GM19023 (cell line): ENCODE results near the gene PTPRN2.

Source experiments
- ATAC-seq: cut with Tn5 transposase; IDR thresholded peaks from one replicate; pipeline ENCODE4 v1.9.1; 2021; ENCODE audit warnings: mild to moderate bottlenecking, moderate library complexity; ENCODE audit not compliant: unreplicated experiment

Gene PTPRN2

DNA sequence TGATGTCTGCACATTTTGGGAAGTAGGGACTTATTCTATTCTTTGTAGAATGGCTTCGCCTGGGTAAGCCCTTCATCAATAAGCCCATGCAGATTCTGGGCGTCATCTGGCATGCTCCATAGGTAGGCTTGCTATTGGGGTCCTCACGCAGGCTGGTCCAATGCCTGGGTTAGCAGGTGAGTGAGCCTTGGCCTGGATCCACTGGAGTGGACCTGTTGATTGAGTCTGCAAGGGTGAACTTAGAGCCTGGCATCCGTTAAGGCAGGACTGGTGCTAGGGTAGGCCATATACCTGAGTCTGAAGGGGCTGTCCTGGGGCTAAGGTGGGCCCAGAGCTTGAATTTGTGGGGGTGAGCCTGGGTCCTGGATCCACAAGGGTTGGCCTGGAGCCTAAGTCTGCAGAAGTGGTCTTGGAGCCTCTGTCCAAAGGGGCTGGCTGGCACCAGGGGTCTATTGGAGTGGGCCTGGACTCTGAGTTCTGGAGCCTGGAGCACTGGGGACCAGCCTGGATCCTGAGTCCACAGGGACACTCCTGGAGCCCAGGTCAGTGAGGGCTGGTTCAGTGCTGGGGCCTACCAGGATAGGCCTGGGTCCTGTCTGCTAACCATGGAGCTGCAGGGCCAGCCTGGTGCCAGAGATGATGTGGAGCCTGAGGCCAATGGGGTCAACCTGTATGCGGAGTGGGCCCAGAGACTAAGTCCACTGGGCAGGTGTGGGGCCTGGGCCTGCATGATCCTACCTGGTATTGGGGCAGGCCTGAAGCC lies 297.7 kb downstream of the PTPRN2 start:
- no peak for ATAC-seq

DNA sequence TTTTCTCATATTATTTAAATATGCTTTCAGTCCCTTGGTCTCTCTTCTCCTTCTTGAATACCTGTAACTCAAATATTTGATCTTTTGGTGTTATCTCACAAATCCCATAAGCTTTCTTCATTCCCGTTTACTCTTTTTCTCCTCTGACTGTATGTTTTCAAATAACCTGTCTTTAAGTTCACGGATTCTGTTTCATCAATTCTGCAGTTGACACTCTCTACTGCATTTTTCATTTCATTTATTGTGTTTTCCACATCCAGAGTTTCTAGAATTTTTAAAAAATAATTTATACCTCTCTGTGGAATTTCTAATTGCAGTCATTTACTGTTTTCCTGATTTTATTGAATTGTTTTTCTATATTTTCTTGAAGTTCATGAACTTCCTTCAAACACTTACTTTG lies 298.4 kb downstream of the PTPRN2 start:
- no peak for ATAC-seq

DNA sequence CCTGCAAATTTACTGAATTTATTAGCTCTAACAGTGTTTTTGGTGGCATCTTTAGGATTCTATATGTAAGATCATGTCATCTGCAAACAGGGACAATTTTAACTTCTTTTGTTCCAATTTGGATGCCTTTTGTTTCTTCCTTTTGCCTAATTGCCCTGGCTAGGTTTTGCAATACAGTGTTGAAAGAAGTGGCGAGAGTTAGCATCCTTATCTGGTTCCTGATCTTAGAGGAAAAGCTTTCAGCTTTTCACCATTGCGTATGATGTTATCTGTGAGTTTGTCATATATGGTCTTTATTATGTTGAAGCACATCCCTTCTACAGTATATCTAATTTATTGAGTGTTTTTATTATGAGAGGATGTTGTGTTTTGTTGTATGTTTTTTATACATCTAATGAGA lies 301.4 kb downstream of the PTPRN2 start:
- ATAC-seq = no peak

DNA sequence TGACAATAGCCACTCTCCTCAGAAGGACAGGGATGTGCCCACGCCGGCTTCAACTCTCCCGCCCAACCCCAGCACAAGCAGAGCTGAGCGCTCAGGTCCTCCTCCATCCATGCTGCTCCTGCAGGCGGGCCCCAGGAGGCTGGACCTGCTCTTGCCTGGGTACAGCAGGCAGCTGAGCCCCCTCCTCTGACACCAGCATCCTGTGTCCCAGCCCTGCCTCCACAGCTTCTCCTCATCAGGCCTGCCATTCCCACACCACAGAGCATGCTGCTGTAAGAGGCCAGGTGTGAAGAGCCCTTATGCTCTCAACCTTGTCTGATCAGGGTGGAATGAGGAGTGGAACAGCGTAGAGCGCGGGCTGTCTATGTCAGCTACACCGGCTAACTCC lies 302.2 kb downstream of the PTPRN2 start:
- no peak for ATAC-seq

DNA sequence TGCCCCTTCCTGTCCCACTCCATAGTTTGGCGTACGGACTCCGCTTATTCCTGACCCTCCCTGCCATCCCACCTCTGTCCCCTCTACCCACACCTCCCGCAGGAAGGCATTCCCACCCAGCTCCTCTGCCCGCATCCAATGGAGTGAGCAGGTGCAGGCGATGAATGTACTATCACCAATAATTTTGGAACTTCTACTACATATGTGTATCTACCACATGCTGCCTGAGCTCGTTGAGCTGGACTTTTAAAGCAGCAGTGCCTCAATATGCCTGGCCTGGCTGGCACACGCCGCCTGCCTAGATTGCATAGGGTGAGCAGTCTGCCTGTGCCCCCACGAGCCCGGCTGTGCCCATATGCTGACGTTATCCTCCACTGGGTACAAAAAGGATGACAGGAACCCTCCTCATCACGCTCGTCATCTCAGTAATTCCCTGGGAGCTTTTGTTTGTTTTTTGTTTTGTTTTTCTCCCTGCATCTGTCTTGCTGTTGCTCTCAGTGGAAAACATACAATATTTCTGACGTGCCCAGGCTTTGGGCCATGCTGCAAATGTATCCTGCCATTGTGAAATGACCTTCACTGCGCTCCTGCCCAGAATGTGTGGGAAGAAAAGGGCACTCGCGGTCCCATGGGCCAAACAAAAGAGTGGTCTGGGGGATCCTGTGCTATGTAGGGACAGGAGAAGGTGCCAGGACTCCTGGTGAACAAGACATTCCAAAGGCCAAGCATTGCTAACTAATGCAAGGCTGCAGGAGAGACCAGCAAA lies 302.8 kb downstream of the PTPRN2 start:
- no peak for ATAC-seq

DNA sequence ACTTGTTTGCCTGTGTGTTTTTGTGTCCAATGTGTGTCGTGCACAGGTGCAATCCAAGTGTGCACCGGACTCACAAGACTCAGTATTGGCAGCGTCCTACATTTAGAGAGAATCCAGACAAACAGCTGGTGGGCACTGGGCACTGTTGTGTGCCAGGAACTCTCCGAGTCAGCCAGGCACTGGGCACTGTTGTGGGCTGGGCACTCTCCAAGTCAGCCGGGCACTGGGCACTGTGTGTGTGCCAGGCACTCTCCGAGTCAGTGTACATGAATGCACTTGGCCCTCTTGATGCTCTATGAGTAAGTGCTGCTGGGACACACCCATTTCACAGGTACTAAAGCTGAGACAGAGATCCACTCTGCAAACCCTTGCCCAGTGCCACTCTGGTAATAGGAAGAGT lies 303.5 kb downstream of the PTPRN2 start:
- no peak for ATAC-seq

DNA sequence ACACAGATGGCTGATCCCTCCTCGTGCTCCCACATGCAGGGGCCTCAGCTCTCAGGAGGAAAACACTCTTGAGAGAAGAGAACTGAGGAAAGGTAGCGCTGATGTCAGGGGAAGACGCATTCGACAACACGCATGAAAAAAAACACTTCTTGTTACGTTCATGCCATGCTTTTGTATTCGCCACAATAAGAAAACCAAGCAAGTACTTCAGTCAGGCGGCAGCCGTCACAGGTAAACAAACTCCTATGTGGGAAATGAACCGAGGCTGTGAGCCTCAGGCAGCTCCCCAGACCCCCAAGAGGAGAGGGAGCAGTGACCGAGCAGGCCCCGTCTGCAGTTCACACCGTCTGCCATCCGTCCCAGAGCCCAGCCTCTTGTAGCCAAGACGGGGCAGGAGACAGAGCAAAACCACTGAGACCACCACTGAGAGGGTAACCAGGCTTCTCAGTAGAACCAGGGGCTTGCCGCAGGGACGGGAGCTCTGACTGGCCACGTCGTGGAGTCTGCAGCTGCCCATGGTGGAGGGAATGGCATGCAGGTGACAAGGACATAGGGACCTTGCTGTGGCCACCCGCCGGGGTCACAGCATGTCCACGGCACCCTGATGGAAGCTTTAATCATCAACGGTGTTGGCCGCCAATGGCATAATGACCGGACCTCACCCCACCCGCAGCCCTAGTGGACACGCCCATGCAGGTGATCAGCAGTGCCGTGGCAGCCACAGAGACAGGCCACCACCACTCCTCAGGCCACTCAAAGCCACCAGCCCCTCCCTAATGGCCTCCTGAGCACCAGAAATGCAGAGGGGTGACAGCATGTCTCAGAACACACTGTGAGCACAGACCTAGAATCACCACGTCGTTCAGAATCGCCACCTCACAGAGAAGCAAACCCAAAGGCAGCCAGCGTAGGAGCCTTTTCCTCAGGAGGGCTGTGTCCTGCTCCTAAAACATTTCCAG lies 304.3 kb downstream of the PTPRN2 start:
- ATAC-seq = no peak

DNA sequence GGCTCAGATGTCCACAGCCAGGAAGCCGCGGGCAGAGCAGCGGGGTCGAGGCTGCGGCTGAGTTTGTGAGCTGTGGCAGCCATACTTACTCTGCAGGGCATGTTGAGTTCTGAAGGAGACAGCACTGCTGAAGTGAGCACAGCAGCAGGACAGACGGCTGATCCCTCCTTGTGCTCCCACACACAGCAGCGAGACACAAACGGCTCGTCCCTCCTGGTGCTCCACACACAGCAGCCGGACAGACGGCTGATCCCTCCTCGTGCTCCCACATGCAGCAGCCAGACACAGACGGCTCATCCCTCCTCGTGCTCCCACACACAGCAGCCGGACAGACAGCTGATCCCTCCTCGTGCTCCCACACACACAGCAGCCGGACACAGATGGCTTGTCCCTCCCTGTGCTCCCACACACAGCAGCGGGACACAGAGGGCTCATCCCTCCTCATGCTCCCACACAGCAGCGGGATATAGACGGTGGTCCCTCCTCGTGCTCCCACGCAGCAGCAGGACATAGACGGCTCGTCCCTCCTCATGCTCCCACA lies 305.1 kb downstream of the PTPRN2 start:
- no peak for ATAC-seq

DNA sequence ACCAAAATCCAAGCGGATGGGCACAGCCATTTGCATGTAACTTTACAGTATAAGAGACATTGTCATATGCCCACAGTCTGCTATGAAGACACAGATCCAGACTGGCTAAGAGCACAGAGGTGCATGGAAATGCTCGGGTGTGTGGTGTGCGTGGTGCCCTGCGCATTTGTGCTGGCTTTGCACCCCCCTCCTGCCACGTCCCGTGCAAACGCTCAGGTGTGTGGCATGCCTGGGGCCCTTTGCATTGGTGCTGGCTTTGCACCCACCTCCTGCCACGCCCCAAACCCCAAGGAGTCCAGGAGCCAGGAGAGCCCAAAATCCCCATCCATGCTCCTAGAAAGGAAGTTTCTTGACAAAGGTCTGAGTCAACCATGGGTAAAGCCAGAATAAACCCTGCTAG lies 306.2 kb downstream of the PTPRN2 start:
- ATAC-seq = no peak

DNA sequence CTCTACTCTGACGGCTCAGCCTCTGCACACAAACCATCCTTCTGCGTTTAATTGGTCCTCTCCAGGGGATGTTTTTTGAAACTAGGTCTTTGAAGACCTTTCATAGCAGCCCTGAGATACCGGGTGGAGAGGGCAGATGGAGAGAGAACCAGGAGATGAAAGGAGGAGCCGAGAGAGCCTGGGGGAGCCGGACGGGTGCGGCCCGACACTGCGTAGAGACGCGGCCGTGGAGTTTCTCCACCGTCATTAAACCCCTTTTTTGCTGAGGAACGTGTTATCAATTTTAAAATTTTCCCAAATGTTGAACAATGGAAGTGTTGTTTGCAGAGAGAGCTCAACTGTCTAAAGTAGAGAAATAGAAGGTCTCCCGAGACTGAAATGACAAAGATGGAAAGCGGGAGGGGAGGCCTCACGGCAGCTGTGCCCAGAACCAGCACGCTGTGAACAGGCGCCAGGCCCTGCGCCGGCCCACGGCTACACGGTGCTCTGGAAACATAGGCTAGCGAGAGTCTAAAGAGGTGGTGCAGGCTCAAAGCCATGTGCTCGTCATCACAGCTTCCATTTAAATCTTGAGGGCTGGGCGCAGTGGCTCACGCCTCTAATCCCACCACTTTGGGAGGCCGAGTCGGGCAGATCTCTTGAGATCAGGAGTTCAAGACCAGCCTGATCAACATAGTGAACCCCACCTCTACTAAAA lies 307.0 kb downstream of the PTPRN2 start:
- ATAC-seq = no peak

DNA sequence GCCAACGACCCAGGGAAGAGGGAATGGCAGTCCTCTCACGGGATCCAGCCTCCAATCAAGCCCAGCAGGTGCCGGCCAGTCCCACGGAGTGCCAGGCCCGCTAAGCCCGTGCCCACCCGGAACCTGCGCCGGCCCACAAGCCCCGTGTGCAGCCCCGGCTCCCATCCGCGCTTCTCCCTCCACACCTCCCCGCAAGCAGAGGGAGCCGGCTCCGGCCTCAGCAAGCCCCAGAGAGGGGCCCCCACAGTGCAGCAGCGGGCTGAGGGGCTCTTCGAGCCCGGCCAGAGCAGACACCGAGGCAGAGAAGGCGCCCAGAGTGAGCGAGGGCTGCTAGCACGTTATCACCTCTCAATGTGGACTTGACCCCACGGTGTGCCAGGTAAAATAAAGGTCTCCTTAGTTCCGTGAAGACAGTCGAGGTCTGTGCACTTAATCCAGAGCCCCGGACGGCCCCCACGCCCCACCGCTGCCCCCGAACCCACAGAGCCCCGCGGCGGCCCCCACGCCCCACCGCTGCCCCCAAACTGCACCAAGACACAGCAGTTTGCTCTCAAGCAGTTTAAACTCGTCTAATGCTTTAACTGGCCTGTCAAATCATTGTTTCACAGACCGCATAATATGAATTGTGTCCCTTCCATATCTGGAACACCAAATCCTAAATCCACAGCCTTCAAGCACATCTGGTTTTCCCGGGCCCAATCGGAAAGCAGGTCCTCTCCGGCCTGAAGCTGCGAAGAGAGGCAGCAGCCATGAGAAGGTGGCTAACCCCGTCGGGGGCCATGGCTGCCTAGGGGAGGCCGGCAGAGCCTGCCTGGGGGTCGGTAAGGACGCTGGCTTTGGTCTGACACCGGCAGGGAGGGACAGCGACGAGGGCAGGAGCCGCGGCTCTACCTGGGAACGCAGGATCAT lies 307.8 kb downstream of the PTPRN2 start:
- no peak for ATAC-seq

DNA sequence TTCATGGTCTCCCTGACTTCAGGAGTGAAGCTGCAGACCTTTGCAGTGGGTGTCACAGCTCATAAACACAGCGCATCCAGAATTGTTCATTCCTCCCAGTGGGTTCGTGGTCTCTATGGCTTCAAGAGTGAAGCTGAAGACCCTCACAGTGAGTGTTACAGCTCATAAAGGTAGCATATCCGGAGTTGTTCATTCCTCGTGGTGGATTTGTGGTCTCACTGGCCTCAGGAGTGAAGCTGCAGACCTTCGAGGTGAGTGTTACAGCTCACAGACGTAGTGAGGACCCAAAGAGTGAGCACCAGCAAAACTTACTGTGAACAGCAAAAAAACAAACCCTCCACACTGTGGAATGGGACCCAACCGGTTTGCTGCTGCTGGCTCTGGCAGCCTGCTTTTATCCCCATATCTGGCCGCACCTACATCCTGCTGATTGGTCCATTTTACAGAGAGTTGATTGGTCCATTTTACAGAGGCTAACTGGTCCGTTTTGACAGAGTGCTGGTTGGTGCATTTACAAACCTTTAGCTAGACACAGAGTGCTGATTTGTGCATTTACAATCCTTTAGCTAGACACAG lies 308.8 kb downstream of the PTPRN2 start:
- ATAC-seq = no peak

DNA sequence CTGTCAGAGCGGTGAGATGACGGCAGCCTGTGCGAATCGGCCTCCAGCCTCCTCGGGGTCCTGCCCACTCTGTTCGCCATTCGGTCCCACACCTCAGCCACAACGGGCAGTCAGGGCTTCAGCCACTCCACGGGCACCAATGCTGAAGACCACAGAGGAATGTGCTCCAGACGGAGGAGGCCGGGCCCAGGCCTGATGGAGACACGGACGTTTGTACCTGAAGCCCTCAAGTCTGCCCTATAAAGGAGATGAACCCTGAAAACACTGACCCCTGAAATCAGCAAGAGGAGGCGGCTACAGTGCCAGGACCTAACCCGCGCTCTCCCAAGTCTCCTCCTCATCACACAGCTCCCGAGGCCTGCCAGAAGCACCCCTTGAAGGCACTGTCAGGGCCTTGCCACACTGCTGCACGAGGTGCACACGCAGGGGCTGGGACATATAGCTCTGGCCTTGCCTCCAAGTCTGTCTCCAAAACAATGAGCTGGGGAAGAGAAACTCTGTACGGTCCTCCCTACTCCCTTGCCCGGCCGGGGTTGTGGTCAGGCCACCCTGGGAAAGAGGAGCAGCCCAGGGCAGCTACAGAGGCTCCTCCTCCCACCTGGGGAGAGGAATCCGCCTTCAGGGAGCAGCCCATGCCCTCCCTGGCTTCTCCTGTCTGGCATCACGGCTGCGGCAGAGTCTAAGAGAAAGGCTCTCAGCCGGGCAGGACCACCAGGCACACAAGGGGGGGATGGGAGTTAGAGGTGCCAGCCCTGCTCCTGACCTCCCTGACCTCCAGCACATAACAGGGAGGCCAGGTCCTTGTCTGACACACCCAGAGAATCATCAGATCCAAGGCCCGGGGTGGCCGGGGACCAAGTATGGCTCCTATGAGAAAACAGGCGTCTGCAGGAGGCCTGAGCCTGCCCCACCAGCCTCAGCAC lies 310.1 kb downstream of the PTPRN2 start:
- ATAC-seq = no peak

DNA sequence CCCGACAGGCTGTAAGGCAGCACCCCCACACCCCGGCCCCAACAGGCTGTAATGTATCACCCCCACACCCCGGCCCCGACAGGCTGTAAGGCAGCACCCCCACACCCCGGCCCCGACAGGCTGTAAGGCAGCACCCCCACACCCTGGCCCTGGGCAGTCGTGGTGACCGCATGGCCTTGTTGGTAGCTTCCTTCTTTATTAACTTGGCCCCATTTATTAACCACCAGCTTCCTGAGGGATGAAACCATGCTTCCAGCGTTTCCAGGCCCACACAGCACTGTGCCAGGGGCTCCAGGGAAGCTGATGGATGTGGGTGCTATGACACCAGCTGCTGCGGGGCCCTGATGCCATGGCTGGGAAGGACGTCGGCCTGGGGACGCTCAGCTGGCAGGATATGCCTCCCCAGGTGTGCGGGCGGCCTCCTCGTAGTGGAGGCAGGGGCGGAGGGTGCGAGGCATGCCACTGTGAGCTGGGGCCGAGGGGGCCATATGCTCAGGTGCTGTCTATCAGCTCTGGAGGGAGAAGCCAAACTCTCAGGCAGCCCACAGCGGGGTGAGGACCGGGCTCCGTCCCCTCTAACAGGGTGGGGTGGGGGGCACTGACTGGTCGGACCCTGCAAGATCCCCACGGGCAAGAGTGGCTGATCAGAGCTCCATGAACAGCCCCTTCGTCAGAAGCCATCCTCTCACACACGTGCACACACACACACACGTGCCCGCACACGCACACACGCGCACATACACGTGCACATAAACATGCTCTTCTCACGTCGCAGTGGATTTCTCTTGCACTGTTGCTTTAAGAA lies 311.0 kb downstream of the PTPRN2 start:
- ATAC-seq = no peak

DNA sequence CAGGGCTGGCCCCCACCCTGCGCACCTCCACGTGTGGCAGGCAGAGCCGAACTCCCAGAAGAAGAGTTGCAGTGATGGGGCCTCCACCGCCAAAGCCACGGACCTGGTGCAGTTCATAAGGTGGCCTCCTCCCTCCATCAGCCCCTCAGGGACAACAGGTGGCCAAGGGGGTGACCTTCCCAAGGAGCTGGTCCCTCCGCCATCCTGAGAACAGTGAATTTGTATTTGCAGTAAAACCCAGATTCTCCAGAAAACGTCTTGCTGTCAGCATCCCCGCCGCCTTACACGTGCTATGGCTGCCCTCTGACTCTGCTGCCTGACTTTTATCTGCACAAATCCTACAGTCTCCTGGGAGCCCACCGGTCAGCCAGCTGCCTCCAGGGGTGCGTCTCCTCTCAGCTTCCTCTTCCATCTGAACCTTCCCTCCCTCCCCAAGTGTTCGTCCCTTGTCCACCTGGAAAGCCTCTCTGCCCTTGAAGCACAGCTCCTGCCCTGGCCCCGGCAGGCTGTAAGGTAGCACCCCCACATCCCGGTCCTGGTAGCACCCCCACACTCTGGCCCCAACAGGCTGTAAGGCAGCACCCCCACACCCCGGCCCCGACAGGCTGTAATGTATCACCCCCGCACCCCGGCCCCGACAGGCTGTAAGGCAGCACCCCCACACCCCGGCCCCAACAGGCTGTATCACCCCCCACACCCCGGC lies 311.8 kb downstream of the PTPRN2 start:
- ATAC-seq = no peak

DNA sequence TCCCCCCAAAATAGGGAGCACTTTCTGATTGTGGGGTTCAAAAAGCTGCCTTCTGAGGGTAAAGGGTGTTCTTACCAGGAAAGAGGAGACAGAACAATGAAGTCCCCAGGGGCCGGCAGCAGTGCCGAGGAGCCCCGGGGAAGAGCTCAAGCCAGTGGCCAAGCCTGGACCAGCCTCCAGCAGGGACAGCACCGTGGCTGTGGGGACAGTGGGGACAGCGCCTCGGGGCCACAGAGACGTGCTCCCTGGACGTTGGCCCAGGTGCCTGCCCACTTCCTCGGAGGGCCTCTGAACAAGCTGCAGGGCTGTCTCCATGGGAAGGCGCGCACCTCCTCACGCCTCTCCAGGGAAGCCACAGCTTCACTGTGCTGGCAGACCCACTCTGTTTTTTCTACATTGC lies 312.6 kb downstream of the PTPRN2 start:
- ATAC-seq = no peak

DNA sequence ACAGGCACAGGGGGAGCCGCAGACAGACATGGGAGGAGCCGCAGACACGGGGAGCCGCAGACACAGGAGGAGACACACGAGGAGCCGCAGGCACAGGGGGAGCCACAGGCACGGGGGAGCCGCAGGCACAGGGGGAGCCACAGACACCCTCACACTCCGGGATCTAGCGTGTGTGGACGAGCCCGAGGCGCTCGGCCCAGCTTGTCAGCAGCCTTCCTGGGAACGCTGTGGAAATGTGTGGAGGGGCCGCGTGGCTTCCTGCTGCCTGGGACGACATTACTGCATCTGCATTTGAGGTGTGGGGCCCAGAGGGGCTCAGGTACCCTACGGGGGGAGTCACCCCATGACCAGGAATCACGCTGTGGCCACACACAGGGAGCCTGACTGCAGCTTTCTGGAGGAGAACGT lies 313.2 kb downstream of the PTPRN2 start:
- ATAC-seq = no peak
